Mucosa of rectum (tissue), 2 donors: ENCODE data around the gene LYSMD2.

Experiments used
- H3K27ac ChIP-seq, 2 donors: one replicate each; pipeline ENCODE4 v1.7.0; 2013; ENCODE audit warnings: inconsistent platforms in 2 of 2, low read depth in 2 of 2, low read length in 2 of 2
- H3K27me3 ChIP-seq, 2 donors: one replicate each; pipeline ENCODE4 v1.7.0; 2013; ENCODE audit warnings: low read length in 2 of 2; ENCODE audit not compliant: control insufficient read depth in 2 of 2, insufficient read depth in 2 of 2
- H3K36me3 ChIP-seq, 2 donors: one replicate each; pipeline ENCODE4 v1.7.0; 2013; ENCODE audit warnings: low read length in 2 of 2; ENCODE audit not compliant: control insufficient read depth in 2 of 2, insufficient read depth in 2 of 2
- H3K4me1 ChIP-seq, 2 donors: one replicate each; pipeline ENCODE4 v1.7.0; 2013; ENCODE audit warnings: low read length in 2 of 2, mild to moderate bottlenecking in 1 of 2; ENCODE audit not compliant: control insufficient read depth in 2 of 2, insufficient read depth in 2 of 2
- H3K4me3 ChIP-seq, 2 donors: one replicate each; pipeline ENCODE4 v1.7.0; 2013; ENCODE audit warnings: low read length in 2 of 2
- H3K9ac ChIP-seq, 2 donors: one replicate each; pipeline ENCODE4 v1.7.0; 2013; ENCODE audit warnings: low read length in 2 of 2, low read depth in 1 of 2, mild to moderate bottlenecking in 1 of 2
- H3K9me3 ChIP-seq, 2 donors: one replicate each; pipeline ENCODE4 v1.7.0; 2013; ENCODE audit warnings: low read length in 2 of 2; ENCODE audit not compliant: control insufficient read depth in 2 of 2
- donor health status: healthy.
- donor health status: Normal muscosa, but diverticular disease.

LYSMD2 gene

GRCh38 chr15:51754267-51754666 lies 16.8 kb upstream of the LYSMD2 start:
- no peaks in the 10 kb centered on the region for H3K9me3 ChIP-seq
- H3K4me3 ChIP-seq: no peak overlapping the region
- H3K27me3 ChIP-seq: peaks cover 2 to 6% of the 10 kb centered on the region in 2 donors
- no peaks in the 10 kb centered on the region for H3K36me3 ChIP-seq
- peaks cover 3 to 4% of the 10 kb centered on the region in 2 donors for H3K4me1 ChIP-seq
- H3K9ac ChIP-seq: no peak overlapping the region
- no peak overlapping the region for H3K27ac ChIP-seq

GRCh38 chr15:51752888-51753287 lies 15.4 kb upstream of the LYSMD2 start:
- peaks cover 0 to 4% of the 10 kb centered on the region in 2 donors for H3K4me1 ChIP-seq
- no peaks in the 10 kb centered on the region for H3K36me3 ChIP-seq
- H3K9me3 ChIP-seq: no peaks in the 10 kb centered on the region
- H3K27me3 ChIP-seq: peaks cover 2 to 6% of the 10 kb centered on the region in 2 donors
- no peak overlapping the region for H3K27ac ChIP-seq
- H3K4me3 ChIP-seq: no peak overlapping the region
- H3K9ac ChIP-seq: no peak overlapping the region

- peak overlapping the region in 1 of 2 donors; percentile 36 for H3K9ac ChIP-seq
- H3K36me3 ChIP-seq: no peaks in the 10 kb centered on the region
- H3K4me3 ChIP-seq: peak overlapping the region; percentile 68 to 74
- H3K27ac ChIP-seq: peak overlapping the region in 1 of 2 donors; percentile 10
- peaks cover 0 to 4% of the 10 kb centered on the region in 2 donors for H3K4me1 ChIP-seq
- no peaks in the 10 kb centered on the region for H3K9me3 ChIP-seq
- H3K27me3 ChIP-seq: peaks cover 2 to 6% of the 10 kb centered on the region in 2 donors
Measured at GRCh38 chr15:51751697-51752683, 14.5 kb upstream of the LYSMD2 start.

- peaks cover 0 to 4% of the 10 kb centered on the region in 2 donors for H3K4me1 ChIP-seq
- peak within 1 kb of the TSS in 1 of 2 donors; percentile 10 for H3K27ac ChIP-seq
- peaks cover 2 to 6% of the 10 kb centered on the region in 2 donors for H3K27me3 ChIP-seq
- H3K4me3 ChIP-seq: peak within 1 kb of the TSS; percentile 68 to 74
- peak within 1 kb of the TSS in 1 of 2 donors; percentile 36 for H3K9ac ChIP-seq
- H3K9me3 ChIP-seq: no peaks in the 10 kb centered on the region
- no peaks in the 10 kb centered on the region for H3K36me3 ChIP-seq
Measured at GRCh38 chr15:51750792-51751696, 13.6 kb upstream of the LYSMD2 start, which contains the start of gene TMOD2. Gene TMOD2, plus strand, starts transcription at chr15:51751597. Its CDS starts 14,845 bp downstream, at chr15:51766442.

GRCh38 chr15:51750186-51750585 lies 12.7 kb upstream of the LYSMD2 start:
- Histone ChIP-seq H3K36me3 (no peaks in the 10 kb centered on the region), H3K27me3 (peaks cover 2 to 6% of the 10 kb centered on the region in 2 donors), H3K9ac (no peak overlapping the region), H3K4me1 (peaks cover 0 to 4% of the 10 kb centered on the region in 2 donors), H3K4me3 (no peak overlapping the region), H3K27ac (no peak overlapping the region), H3K9me3 (no peaks in the 10 kb centered on the region)

- no peaks in the 10 kb centered on the region for H3K36me3 ChIP-seq
- no peaks in the 10 kb centered on the region for H3K9me3 ChIP-seq
- no peak overlapping the region for H3K27ac ChIP-seq
- H3K27me3 ChIP-seq: peaks cover 2 to 6% of the 10 kb centered on the region in 2 donors
- no peak overlapping the region for H3K4me3 ChIP-seq
- H3K4me1 ChIP-seq: peaks cover 0 to 4% of the 10 kb centered on the region in 2 donors
- no peak overlapping the region for H3K9ac ChIP-seq
Measured at GRCh38 chr15:51749307-51749706, 11.9 kb upstream of the LYSMD2 start.

GRCh38 chr15:51739061-51739712 lies 1.7 kb upstream of the LYSMD2 start:
- H3K36me3 ChIP-seq: no peaks in the 10 kb centered on the region
- no peak overlapping the region for H3K4me3 ChIP-seq
- H3K27ac ChIP-seq: no peak overlapping the region
- no peaks in the 10 kb centered on the region for H3K9me3 ChIP-seq
- H3K27me3 ChIP-seq: no peaks in the 10 kb centered on the region
- H3K4me1 ChIP-seq: peaks cover 4 to 6% of the 10 kb centered on the region in 2 donors
- no peak overlapping the region for H3K9ac ChIP-seq

- H3K4me1 ChIP-seq: peaks cover 4 to 6% of the 10 kb centered on the region in 2 donors
- no peaks in the 10 kb centered on the region for H3K9me3 ChIP-seq
- no peaks in the 10 kb centered on the region for H3K36me3 ChIP-seq
- no peak overlapping the region for H3K9ac ChIP-seq
- no peak overlapping the region for H3K4me3 ChIP-seq
- H3K27ac ChIP-seq: no peak overlapping the region
- no peaks in the 10 kb centered on the region for H3K27me3 ChIP-seq
Measured at GRCh38 chr15:51738553-51738952, 1.1 kb upstream of the LYSMD2 start.

GRCh38 chr15:51736751-51737521 lies 519 bp downstream of the LYSMD2 start:
- Histone ChIP-seq H3K9ac (peak overlapping the region; percentile 73 to 79), H3K36me3 (no peaks in the 10 kb centered on the region), H3K4me3 (peak overlapping the region; percentile 70 to 84), H3K9me3 (no peaks in the 10 kb centered on the region), H3K27me3 (no peaks in the 10 kb centered on the region), H3K27ac (peak overlapping the region; percentile 67 to 79), H3K4me1 (peaks cover 7 to 14% of the 10 kb centered on the region in 2 donors)
